LNCaP clone FGC (cell line): Measurements from ENCODE around the gene TIMELESS.
A peak's percentile ranks its signal among the peaks of the same experiment; 100 is the strongest.
"Not testable (repeated sequence)": the region's sequence is repeated elsewhere in the genome, so short reads cannot be mapped to it uniquely, and the experiment has no call there.

ENCODE experiments used
- DNase-seq: peaks from one replicate; pipeline ENCODE4 v3.0.0-alpha.2; 2011; ENCODE audit warnings: low read depth
- H3K4me3 ChIP-seq: 2 replicates; pipeline ENCODE4 v1.5.1; 2011; ENCODE audit warnings: mild to moderate bottlenecking, low read depth, low read length, control low read depth
- CTCF ChIP-seq: IDR thresholded peaks from 2 replicates; pipeline ENCODE4 v1.5.1; 2012; ENCODE audit warnings: mild to moderate bottlenecking; ENCODE audit not compliant: control insufficient read depth, insufficient read depth; ENCODE audit errors: extremely low read depth

The TIMELESS gene

GRCh38 chr12:56457817-56458216 lies 8.6 kb upstream of the TIMELESS start:
- H3K4me3 ChIP-seq, result no peak overlapping the region
- no peak for TF ChIP-seq CTCF
- no peak for DNase-seq

DNA sequence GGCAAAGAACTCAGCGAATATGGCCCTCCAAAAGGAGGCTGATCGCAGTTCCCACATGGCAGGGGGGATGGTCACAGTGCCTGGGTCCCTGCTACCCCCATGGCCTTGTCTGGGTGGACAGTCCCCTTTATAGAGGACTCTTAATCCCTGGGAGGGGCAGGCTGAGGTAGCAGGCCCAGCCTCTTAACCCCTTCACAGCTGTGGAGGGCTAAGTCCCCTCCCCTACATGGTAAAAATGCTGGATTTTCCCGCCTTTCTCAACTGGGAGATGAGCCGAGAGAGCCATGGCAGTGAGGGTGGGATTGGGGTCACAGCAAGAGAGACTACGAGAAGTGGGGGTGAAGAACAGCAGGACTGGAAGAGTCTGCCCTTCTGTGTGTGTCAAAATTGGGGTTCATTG lies 5.3 kb upstream of the TIMELESS start, which contains the start of gene MIP:
Gene MIP, minus strand, starts transcription at position 101 of the 400 bp plus-strand sequence. Its CDS starts 44 bp downstream, at position 57.
- DNase-seq, result no peak
- no peak for TF ChIP-seq CTCF
- H3K4me3 ChIP-seq, result no peak within 1 kb of the TSS

DNA sequence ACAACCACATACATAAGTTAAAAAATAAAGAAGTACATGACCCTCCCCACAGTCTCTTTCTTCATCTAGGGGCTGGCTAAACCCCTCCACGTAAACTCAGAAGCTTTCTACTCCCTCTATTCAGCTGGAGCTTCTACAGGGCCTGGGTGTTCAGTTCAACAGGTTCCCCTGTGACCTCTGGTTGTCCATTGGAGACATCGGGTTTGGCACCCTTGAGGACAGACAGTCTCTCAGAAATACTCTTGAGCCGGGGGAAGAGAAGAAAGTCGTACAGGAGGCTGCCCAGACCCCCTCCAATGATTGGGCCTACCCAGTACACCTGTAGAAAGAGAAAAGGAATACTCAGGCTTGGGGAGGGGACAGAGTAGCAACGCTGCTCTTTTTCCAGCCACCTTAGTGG lies 1.9 kb upstream of the TIMELESS start:
- DNase-seq, result no peak
- H3K4me3 ChIP-seq, result no peak overlapping the region
- TF ChIP-seq CTCF, result no peak

DNA sequence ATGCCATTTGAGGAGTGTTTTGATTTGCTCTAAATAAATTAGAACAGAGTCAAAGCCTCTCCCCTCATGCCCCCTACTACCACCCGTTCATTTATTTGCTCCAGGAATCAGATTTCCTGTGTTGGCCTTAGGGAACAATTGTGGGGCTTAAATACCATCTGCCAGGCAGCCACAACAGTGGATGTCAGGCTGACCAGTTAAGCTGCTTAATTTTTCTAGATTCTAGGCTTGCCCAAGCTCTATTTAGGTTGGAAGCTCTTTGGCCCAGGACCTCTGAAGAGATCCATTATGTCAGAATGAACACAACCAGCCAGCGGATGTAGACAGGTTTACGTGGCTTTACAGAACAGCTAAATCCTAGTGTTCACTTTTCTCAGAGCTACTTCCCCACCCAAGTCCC lies 1.0 kb upstream of the TIMELESS start:
- TF ChIP-seq CTCF, result no peak
- no peak for DNase-seq
- no peak overlapping the region for H3K4me3 ChIP-seq

DNA sequence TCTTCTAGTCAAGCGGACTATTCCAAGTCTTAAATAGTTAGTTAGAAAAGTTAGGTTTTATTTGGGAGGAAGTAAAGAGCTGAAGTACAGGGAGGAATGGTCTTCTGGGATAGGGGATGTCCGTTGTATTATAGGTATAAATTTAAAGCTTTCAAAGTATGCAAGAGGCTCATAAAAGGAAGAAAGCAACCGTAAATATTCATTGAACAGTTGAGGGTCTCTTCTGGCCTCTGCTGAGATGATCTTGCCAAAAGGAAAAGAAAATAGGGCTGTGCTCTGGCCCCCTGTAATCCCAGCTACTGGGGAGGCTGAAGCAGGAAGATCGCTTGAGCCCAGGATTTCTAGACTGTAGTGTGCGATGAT lies 377 bp upstream of the TIMELESS start:
- no peak for TF ChIP-seq CTCF
- no peak for DNase-seq

GRCh38 chr12:56443208-56443607 lies 6.0 kb downstream of the TIMELESS start:
- not testable (repeated sequence) for H3K4me3 ChIP-seq

More for the DNA sequence above, 377 bp upstream of the TIMELESS start:
- H3K4me3 ChIP-seq, result peak overlapping the region; percentile 58

GRCh38 chr12:56437430-56438176 lies 11.6 kb downstream of the TIMELESS start:
- no peak for DNase-seq
- no peak for TF ChIP-seq CTCF
- no peak overlapping the region for H3K4me3 ChIP-seq

More at GRCh38 chr12:56443208-56443607, 6.0 kb downstream of the TIMELESS start:
- peak; percentile 6 for DNase-seq
